C4-2B (cell line): ENCODE measurements around the gene ZNF507.

Experiments
- H3K27ac ChIP-seq: fragments of 450-650 bp; 2 replicates; pipeline ENCODE4 v1.5.1; 2017
- CTCF ChIP-seq: fragments of 450-650 bp; conservative IDR thresholded peaks from 2 replicates; pipeline ENCODE4 v1.5.1; 2017; ENCODE audit warnings: mild to moderate bottlenecking
- ZFX ChIP-seq: fragments of 450-650 bp; IDR thresholded peaks from 2 replicates; pipeline ENCODE4 v1.6.1; 2017

Gene ZNF507

GRCh38 chr19:32345261-32346207, at the start of gene ZNF507:
TSS of gene ZNF507 (plus strand) at chr19:32345610. CDS start at chr19:32352831, 7,221 bp downstream.
- TF ChIP-seq ZFX (peak; percentile 95), CTCF (peak; percentile 25)
- H3K27ac ChIP-seq = peak within 1 kb of the TSS; percentile 91

- no peak overlapping the region for H3K27ac ChIP-seq
Measured at GRCh38 chr19:32296694-32297093, 48.7 kb upstream of the ZNF507 start.

DNA sequence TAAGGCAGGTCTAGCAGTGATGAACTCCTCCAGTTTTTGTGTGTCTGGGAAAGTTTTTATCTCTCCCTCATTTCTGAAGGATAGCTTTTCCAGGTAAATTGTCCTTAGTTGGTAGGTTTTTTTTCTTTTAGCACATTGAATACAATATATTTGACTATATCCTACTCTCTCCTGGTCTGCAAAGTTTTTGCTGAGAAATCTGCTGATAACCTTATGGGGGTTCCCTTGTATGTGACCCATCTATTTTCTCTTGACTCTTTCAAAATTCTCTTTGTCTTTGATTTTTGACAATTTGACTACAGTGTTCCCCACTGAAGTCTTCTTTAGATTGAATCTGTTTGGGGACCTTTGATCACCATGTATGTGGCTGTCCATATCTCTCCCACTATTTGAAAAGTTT, 42.6 kb upstream of the ZNF507 start:
- no peak overlapping the region for H3K27ac ChIP-seq
- TF ChIP-seq CTCF (no peak), ZFX (no peak)

More at GRCh38 chr19:32296694-32297093, 48.7 kb upstream of the ZNF507 start:
- TF ChIP-seq ZFX = no peak
- TF ChIP-seq CTCF = no peak

DNA sequence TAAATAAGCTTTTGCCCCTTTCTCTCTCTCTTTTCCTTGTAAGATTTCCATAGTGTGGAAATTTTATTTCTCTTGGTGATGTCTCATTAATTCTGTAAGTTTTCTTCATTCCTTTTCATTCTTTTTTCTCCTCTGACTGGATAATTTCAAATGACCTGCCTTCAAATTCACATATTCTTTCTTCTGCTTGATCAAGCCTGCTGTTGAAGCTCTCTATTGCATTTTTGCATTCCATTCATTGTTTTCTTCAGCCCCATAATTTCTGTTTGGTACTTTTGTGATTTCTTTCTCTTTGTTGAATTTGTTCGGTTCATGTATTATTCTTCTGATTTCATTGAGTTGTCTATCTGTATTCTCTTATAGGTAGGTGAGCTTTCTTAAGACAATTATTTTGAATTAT, 42.2 kb upstream of the ZNF507 start:
- no peak overlapping the region for H3K27ac ChIP-seq
- TF ChIP-seq CTCF (no peak), ZFX (no peak)

DNA sequence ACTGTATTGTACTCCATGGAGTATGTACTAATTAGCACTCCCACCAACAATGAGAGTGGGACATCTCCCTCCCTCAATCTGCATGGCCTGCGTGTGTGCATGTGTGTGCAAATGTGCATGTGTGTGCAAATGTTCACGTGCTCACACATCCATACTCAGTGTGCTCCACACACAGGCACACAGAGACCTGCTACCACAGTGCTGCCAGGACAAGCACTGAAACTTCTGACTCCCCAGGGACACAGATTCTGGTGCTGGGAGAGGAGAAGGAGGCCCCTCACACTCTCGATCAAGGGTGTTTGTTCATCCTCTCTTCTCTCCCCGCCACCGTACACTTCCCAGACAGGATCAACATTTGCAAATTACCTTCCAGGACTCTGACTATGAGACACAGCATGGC, 37.8 kb upstream of the ZNF507 start:
- H3K27ac ChIP-seq = no peak overlapping the region
- TF ChIP-seq CTCF = no peak
- TF ChIP-seq ZFX = no peak

DNA sequence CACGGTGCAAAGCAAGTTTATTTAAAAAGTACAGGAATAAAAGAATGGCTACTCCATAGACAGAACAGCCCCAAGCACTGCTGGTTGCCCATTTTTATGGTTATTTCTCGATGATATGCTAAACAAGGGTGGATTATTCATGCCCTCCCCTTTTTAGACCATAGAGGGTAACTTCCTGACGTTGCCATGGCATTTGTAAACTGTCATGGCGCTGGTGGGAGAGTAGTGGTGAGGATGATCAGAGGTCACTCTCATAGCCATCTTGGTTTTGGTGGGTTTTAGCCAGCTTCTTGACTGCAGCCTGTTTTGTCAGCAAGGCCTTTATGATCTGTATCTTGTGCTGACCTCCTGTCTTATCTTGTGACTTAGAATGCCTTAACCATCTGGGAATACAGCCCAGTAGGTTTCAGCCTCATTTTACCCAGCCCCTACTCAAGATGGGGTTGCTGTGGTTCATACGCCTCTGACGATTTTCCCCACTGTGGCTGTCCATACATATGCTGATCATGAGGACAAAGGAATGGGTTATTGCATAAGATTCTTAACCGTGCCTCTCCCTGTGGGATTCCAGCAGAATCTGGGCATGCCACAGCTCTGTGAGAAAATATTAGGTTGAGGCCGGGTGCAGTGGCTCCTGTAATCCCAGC, 36.9 kb upstream of the ZNF507 start:
- no peak overlapping the region for H3K27ac ChIP-seq
- TF ChIP-seq CTCF = no peak
- TF ChIP-seq ZFX = no peak
